NT2/D1 (cell line): ENCODE results near the gene MAML3.

ENCODE experiments used
- YY1 ChIP-seq: IDR thresholded peaks from 2 replicates; pipeline ENCODE4 v1.6.1; 2011; ENCODE audit not compliant: insufficient read length, insufficient read depth
- ZNF274 ChIP-seq: IDR thresholded peaks from 2 replicates; pipeline ENCODE4 v1.6.1; 2011; ENCODE audit warnings: mild to moderate bottlenecking, low read depth, low read length

- no peak for TF ChIP-seq YY1
- TF ChIP-seq ZNF274, result no peak
Measured at GRCh38 chr4:140188975-140189374, 35.0 kb upstream of the MAML3 start.
